HG02840 (cell line): Measurements from ENCODE around the gene ERC1.
"Not testable (repeated sequence)": the region's sequence is repeated elsewhere in the genome, so short reads cannot be mapped to it uniquely, and the experiment has no call there.

Source experiments
- ATAC-seq: cut with Tn5 transposase; IDR thresholded peaks from one replicate; pipeline ENCODE4 v1.9.1; 2021; ENCODE audit warnings: mild to moderate bottlenecking, moderate library complexity, moderate number of reproducible peaks; ENCODE audit not compliant: unreplicated experiment, low FRiP score

The ERC1 gene

GRCh38 chr12:1174659-1175058 is 183.6 kb downstream of the ERC1 start:
- ATAC-seq, result no peak

GRCh38 chr12:1176191-1176590 is 185.2 kb downstream of the ERC1 start:
- ATAC-seq, result no peak

GRCh38 chr12:1179128-1179527 is 188.1 kb downstream of the ERC1 start:
- no peak for ATAC-seq

GRCh38 chr12:1182069-1182468 is 191.0 kb downstream of the ERC1 start:
- ATAC-seq, result no peak

- no peak for ATAC-seq
Observed at GRCh38 chr12:1184402-1184801, 193.4 kb downstream of the ERC1 start.

GRCh38 chr12:1185460-1186182 is 194.6 kb downstream of the ERC1 start:
- no peak for ATAC-seq

- no peak for ATAC-seq
Observed at GRCh38 chr12:1186298-1186697, 195.3 kb downstream of the ERC1 start.

- no peak for ATAC-seq
Observed at GRCh38 chr12:1188016-1188415, 197.0 kb downstream of the ERC1 start.

- no peak for ATAC-seq
Observed at GRCh38 chr12:1189163-1189562, 198.1 kb downstream of the ERC1 start.

- ATAC-seq, result no peak
Observed at GRCh38 chr12:1195513-1195912, 204.5 kb downstream of the ERC1 start.

- ATAC-seq, result no peak
Observed at GRCh38 chr12:1197264-1198018, 206.4 kb downstream of the ERC1 start.

- not testable (repeated sequence) for ATAC-seq
Observed at GRCh38 chr12:1198854-1199253, 207.8 kb downstream of the ERC1 start.

- ATAC-seq, result no peak
Observed at GRCh38 chr12:1199700-1200099, 208.7 kb downstream of the ERC1 start.

GRCh38 chr12:1201030-1201429 is 210.0 kb downstream of the ERC1 start:
- no peak for ATAC-seq

GRCh38 chr12:1201886-1202285 is 210.9 kb downstream of the ERC1 start:
- no peak for ATAC-seq

GRCh38 chr12:1203735-1204019 is 212.7 kb downstream of the ERC1 start:
- ATAC-seq, result no peak

GRCh38 chr12:1204581-1205121 is 213.6 kb downstream of the ERC1 start:
- no peak for ATAC-seq

GRCh38 chr12:1205512-1206060 is 214.6 kb downstream of the ERC1 start:
- ATAC-seq, result no peak

GRCh38 chr12:1206118-1206734 is 215.2 kb downstream of the ERC1 start:
- ATAC-seq, result no peak

- ATAC-seq, result no peak
Observed at GRCh38 chr12:1207276-1207675, 216.3 kb downstream of the ERC1 start.

- not testable (repeated sequence) for ATAC-seq
Observed at GRCh38 chr12:1208719-1209118, 217.7 kb downstream of the ERC1 start.
